CD4-positive, alpha-beta T cell treated with Interferon alpha-2 for 1 hour (primary cell): Measurements from ENCODE around the gene SSC4D.
"Not testable (repeated sequence)": the region's sequence is repeated elsewhere in the genome, so short reads cannot be mapped to it uniquely, and the experiment has no call there.

ENCODE experiments used
- DNase-seq, 2 donors: peaks; one replicate each; pipeline ENCODE4 v3.0.0-alpha.2; 2020 to 2022

The SSC4D gene

DNA sequence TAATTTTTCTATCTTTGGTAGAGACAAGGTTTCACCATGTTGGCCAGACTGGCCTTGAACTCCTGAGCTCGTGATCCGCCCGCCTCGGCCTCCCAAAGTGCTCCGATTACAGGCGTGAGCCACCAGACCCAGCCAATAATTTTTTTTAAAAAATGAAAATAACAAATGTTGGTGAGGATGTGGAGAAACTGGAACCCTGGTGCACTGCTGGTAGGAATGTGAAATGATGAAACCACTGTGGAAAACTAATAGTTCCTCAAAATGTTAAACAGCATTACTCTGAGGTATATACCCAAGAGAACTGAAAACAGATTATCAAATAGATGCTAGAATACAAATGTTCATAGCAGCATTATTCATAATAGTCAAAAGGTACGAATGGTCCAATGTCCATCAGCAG is 27.7 kb downstream of the SSC4D start:
- no peak for DNase-seq

DNA sequence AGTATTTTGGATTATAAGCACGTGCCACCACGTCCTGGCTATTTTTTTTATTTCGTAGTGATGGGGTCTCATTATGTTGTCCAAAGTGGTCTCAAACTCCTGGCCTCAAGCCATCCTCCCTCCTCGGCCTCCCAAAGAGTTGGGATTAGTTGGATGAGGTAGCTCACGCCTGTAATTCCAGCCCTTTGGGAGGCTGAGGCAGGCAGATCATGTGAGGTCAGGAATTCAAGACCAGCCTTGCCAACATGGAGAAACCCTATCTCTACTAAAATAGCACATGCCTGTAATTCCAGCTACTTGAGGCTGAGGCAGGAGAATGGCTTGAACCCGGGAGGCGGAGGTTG is 28.9 kb downstream of the SSC4D start:
- DNase-seq, result no peak

DNA sequence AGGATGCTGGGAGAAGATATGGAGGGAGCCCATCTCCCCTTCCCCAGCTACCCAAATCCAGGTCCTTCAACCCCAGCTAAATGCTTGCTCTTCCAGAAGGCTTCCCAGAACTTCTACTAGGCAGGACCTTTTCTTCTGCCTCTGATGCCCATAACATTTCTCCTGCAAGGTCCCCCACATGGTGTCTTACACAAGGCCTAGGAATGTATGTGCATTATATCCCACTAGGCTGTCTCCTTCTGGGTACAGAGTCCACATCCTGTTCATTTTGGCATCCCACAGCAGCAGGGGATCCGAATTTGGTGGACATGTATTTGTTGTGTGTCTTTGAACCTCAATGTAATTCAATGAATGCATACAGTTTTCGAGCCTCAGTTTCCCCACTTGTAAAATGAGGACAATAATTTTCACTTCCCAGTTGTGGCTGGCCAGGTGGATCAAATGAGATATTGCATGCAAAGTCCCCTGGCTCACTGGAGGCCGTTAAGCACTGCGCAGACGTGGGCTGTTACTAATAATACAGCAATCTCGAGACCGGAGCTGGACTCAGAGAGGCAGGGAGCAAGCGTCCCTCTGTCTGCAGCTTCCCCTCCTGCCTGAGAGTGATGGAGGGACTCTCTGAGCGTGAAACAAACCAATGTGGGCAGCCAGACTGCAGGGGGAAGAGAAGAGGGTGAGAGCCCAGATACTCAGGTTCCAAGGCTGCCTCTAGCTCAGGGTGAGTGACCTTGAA is 32.1 kb downstream of the SSC4D start:
- DNase-seq, result no peak

DNA sequence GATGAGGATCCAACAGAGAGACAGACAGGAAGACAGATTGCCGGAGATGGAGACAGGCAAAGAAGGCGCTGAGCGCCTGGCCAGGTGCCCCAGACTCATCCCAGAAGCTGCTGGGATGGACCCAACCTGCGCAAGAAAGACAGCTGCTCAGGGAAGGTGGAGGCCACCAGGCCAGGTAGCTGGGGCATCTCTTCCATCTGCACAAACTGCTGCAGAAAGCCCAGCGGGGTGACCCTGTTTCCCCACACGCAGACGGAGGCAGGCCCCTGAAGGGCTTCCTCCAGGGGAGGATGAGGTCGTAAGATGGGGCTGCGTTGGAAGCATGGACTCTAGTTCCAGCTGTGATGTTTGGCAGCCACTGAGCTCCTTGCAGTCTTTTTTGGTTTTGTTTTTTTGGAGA is 34.2 kb downstream of the SSC4D start:
- no peak for DNase-seq

DNA sequence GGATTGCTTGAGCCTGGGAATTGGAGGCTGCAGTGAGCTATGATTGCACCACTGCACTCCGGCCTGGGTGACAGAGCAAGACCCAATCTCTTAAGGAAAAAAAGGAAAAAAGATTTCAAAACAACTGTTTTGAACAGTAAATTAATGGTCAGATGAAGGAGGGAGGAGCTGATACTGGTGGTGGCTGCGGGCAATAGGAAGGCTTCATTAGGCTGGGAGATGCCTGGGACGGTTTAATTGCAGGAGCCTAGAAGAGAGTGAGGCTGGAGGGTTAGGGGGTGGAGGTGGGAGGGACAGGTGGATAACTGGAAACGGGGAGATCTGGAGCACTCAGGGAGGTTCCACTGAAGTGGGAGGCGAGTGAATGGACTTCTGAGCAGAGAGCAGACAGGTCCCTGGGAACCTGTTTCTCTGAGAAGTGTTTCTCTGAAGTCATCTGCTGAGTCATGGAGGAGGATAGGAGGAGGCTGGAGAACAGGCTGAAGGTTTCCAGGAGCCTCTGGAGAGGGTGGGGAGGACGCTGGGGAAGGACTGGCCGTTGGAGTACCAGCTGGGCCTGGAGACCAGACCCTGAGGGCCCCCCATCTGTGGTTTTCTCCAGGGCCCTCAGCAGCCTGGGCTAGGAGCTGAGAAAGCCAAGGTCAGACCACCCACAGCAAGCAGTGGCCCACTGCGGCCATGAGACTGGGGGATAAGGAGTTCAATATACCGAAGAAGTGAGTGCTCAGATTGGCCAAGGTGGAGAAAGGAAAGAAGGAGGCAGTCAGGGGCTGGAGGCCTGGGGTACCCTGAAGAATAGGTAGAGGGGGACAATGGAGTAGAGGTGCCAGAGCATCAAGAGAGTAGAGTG is 36.3 kb downstream of the SSC4D start:
- no peak for DNase-seq

DNA sequence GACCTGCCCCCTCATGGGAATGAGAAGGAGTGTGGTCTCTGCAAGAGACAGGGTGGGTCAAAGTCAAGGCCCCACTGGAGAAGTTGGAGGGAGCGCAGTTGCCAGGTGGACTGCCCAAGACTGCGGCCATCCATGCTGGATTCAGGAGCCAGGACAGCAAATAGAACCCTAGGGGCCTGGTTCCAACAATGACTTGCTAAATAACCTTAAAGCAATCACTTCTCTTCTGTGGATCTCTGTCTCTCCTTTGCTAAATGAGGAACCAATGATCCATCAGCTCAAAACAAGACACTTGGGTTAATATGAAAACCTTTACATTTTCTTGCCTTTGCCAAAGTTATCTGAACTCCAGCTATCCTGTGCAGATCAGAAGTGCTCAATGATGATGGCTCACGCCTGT is 38.1 kb downstream of the SSC4D start:
- no peak for DNase-seq

DNA sequence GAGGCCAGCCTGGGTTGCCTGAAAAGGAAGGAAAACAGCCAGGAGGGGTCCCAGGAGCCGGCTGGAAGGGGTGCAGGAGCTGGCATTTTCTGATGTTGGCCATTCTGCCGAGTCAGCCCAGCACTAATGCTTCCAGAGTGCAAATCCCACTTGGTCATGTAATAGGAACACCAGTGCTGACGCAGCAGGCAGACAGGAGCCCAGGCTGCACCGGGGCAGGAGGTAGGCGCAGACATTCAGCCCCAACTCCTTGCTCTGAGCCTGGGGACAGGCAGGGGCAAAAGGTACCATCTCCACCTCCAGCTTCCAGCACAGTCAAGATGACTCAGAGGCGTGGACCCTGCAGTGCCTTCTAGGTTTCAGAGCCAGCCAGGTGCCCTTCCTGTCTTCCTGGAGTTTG is 40.5 kb downstream of the SSC4D start:
- no peak for DNase-seq

DNA sequence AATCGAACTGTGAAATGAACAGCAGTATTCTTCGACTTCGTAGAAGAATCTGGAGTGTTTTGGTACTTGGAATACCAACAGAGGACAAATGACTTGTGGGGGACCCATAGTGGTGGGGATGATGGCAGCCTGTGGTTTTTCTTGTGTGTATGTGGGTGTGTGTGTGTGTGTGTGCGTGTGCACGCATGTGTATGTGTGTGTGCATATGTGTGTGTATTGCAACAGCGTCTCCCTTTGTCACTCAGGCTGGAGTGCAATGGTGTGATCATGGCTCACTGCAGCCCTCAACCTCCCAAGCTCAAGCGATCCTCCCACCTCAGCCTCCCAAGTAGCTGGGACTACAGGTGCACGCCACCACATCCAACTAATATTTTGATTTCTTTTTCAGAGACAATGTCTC is 41.3 kb downstream of the SSC4D start:
- DNase-seq, result no peak

DNA sequence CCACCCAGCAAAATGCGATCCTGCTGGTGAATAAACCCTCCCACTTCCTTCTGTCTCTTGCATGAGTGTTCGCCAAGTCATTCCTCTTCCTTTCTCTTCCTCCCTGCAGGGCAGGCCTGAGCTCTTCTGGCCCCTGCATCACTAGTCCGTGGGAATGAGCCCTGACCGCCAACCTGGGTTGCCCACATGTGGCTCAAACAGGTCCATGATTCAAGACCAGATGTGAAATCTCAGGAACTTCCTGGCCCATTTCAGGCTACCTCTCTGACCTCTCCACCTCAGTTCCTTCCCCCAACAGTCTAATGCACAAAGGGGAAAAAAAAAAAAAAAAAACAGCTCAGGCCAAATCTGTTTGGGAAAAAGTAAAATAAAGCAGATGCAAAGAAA is 45.3 kb downstream of the SSC4D start:
- DNase-seq, result no peak

DNA sequence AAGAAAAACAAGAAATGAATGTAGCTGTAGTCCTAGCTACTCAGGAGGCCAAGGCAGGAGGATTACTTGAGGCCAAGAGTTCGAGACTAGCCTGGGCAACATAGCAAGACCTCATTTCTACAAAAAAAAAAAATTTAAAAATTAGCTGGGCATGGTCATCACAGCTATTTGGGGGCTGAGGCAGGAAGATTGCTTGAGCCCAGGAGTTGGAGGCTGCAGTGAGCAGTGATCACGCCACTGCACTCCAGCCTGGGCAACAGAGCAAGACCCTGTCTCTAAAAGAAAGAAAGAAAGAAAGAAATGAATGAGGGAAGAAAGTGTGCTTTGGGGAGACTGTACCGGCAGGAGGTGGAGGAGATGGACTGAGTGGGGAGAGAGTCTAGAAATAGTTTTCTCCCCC is 45.7 kb downstream of the SSC4D start:
- DNase-seq, result not testable (repeated sequence)

DNA sequence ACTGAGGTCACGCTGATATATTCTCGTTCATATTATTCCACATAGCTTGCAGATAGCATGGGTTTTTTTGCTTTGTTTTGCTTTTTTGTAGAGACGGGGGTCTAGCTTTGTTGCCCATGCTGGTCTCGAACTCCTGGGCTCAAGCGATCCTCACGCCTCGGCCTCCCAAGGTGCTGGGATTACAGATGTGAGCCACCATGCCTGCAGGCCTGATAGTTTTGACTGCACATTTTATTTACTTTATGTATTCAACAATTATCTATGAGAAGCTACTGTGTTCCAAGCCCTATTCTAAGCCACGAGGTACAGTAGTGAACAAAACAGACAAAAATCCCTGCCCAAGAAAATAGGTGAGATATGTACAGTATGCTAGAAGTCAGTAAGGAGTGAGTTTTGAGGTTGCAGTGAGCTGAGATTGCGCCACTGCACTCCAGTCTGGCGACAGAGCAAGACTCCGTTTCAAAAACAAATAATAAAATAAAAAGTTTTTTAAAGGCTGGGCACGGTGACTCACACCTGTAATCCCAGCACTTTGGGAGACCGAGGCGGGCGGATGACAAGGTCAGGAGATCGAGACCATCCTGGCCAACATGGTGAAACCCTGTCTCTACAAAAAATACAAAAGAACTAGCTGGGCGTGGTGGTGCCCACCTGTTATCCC is 49.4 kb downstream of the SSC4D start:
- DNase-seq, result no peak

DNA sequence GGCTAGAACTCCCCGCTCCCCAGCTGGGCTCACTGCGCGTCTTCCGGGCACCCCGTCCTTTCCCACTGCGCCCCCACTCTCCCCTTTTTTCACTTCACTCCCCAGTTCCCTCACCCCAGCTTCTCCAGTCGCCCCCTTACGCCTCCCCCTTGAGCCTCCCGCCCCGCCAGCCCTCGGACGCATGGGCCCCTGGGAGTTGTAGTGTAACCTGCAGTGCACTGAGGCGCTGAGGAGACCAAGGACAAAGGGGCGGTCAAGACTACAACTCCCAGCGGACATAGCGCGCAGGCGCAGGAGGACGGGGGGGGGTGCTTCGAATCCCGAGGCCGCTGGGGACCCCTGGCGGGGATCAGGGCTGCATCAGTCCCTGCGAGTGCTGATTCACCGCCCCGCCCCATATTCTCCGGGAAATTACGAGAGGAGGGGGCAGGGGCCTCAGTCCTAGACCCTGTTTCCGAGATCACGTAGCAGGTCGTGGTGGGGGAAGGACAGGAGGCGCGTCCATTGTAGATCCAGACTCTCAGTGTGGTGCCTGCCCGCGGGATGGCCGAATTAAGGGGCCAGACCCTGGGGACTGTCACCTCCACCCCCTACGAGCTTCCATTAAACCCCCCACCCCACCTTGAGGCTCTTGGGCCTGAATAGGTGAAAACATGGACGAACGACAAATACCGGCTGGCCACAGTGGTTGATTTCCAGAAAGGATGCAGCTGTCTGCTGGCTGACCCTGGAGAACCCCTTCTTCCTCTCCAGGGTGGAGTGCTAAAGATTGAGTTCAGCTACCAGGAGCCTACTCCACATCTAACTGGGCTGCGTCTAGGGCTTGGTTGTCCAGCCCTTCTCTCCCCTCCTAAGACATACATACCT is 50.2 kb downstream of the SSC4D start:
- DNase-seq, result peak; percentile 98

DNA sequence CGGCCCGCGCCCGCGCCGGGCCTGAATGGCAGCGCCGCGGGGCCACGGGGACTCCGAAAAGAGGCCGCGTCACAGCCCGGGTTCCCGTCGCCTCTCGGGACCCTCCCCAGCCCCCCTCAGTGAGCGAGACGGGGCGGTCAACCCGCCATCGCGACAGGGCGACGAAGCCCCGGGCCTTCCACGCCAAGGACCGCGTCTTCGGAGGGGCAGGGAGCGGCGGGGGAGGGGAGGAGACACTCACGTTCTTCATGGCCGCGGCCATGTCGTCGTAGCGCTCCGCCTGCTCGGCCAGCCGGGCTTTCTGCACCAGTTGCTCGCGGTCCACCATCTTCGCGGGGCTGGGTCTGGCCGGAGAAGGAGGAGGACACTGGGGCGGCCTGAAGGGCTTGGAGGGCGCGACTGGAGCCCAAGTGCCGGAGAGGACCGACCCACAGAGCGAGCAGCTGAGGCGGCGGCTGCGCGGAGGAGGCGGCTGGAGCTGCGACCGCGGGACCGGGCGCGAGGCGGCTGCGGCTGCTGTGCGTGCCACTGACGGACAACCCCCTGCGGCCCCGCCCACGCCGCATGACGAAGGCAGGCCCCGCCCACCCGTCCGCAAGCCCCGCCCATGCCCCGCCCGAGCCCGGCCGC is 50.9 kb downstream of the SSC4D start, which contains the start of gene YWHAG:
YWHAG (minus strand) TSS at position 511 of the 630 bp plus-strand sequence; CDS start at position 328, 183 bp downstream.
- peak in 1 of 2 donors; percentile 90 for DNase-seq

DNA sequence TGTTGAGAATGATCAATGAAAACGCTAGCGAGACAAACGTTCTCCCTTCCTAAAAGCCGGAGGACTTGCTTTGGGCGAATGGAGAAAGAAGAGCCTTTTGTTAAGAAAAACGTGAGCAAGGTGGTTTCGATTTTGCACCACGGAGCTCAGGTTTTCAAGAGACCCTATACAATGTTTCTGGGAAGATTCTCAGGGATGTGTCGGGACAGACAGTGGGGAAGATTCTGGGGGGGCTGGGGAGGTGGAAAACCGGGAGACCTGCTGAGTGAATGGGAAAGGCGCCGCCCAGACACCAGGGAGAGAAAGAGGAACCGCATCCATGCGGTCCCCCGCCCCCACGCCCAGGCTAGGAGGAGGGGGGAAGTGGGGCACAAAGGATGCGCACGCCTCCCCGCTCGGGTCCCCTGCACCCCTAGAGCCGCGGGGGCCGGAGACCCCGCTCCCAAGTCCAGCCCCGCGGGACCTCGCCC is 51.5 kb downstream of the SSC4D start:
- peak; percentile 46 to 50 for DNase-seq

DNA sequence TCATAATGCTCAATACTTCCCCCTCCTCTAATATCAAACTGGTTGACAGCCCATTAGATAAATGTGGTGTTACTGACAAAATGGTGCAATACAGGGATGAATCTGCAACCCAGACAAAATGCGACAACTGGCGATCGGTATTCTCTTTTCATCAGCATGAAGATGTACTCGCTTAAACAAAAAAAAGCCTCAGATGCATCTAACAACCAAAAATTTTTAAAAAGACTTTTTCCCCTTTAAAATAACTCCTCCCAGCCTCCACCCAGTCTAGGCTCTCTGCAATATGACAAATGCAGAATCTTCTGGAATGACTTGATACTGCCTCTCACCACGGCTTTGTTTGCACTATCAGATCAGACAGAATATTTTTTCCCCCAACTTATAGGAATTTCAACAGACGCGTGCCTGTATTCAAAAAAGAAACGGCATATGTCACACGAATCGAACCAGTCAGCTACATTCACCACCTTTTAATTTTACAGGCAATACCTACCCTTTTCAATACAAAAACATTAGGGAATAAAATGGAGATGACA is 52.0 kb downstream of the SSC4D start:
- DNase-seq, result no peak

DNA sequence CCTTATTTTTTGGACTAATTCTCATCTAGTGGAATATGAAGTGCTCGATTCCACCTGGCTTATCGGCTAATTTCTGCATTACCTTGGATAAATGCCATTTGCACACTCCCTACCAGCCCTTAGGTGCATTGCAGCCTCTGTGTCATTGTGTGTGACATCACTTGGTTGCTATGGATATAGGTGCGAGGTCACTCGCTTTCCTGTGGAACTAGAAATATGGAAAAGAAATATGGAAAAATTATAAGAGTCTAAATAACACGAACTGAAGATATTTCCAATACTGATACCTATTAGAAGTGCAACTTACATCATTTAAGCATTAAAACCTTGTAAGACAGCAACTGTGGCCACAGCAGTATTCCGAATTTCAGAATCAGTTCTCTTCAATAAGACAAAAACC is 52.7 kb downstream of the SSC4D start:
- no peak for DNase-seq

DNA sequence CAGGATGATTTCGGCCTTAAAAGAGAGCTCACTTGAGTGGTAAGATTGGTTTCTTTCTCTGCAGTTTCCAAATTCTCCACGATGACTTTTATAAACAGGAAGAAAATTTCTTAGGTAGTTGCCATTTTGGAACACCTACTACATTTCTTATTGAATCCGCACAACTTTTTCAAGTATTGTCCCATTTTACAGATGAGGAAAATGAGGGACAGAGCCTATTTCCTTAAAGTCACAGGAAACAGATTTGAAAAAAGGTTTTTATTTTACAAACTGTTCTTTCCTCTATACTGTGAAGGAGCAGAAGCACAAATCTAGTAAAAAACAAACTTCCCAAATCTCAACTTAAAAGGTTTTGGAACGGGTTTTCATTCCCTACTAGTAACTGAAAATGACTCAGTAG is 53.4 kb downstream of the SSC4D start:
- no peak for DNase-seq

DNA sequence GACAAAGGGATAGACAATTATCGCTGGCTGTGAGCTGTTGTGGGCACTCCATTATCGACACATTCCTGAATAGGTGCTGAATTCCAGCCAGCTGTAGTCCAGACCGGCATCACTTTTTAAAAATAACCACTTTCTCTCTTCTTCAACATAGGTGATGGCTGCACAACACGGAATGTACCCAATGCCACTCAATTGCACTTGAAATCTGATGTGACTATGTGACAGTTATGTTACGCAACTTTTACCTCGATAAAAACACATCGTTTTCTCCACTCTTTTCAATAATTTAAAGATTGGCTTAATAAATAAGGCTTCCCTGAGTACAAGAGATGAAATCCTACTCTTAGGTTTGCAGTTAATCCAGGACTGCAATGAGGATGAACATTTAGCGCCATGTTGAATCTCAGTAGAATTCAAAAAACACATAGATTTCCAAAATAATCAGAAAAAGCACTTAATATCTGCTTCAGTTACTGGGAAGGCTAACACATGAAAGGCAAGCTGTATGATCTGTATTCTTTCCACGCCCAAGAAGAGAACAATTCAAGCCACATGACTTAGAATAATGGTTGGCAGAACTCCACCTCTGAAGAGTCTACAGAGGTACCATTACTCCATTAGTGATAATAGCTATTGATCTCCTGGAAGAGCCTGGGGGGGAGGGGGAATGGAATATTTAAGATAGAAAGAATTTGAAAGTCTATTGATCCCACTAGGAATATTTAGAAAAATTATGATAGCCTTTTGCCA is 54.3 kb downstream of the SSC4D start:
- no peak for DNase-seq

DNA sequence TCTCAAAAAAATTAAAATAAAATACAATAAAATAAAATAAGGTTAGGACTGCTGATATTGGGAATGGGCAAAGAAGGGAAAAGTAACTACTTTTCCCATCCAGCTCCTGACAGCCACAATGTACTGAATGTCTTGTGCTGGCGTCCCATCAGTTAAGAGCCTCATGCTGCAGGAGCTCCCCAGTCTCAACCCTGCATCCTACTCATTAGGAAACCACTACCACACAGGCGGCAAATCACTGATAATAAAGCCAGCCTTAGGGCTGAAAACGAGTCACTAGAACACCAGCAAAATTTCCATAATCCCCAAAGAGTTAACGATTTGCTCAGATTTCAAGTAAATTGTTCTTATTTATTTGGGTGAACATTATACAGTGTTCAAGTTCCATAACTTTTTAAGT is 55.0 kb downstream of the SSC4D start:
- no peak for DNase-seq

DNA sequence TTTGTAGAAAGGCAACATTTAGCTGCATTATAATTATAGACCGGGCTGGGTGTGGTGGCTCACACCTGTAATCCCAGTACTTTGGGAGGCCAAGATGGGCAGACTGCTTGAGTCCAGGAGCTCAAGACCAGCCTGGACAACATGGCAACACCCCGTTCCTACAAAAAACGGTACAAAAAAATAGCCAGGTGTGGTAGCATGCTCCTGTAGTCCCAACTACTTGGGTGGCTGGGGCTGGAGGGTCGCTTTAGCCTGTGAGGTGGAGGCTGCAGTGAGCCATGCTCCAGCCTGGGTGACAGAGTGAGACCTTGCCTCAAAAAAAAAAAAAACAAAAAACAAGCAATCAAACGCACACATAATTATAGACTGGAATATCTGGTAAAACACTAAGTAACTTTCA is 55.8 kb downstream of the SSC4D start:
- DNase-seq, result no peak

DNA sequence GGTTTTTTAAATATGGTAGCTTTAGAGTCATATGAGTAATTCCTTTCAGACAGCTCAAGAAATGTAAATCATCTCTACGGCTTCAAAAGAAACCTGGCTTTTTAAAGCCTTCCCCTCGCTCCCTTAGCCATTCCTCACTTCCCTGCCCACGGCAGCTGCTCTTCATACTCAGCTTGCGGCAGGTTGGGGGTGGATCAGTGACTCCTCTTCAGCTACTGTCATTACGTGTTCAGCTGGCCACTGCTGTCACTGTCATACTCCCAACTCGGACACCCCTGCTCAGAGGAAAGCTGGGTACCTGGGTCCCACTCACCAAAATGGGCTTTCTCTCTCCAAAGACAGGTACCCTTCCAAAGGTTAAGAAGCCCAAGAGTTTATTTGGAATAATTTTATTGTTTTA is 57.3 kb downstream of the SSC4D start:
- DNase-seq, result no peak
